SHP77 treated with DMSO at 0.1 percent for 48 hours (cell line): ENCODE results near the gene KRT39.

Source experiments
- DNase-seq: peaks from one replicate; lab custom pipeline; 2025; lab: John Stamatoyannopoulos, UW

The KRT39 gene

GRCh38 chr17:40980117-40980516 is 13.4 kb upstream of the KRT39 start:
- DNase-seq, result no peak

DNA sequence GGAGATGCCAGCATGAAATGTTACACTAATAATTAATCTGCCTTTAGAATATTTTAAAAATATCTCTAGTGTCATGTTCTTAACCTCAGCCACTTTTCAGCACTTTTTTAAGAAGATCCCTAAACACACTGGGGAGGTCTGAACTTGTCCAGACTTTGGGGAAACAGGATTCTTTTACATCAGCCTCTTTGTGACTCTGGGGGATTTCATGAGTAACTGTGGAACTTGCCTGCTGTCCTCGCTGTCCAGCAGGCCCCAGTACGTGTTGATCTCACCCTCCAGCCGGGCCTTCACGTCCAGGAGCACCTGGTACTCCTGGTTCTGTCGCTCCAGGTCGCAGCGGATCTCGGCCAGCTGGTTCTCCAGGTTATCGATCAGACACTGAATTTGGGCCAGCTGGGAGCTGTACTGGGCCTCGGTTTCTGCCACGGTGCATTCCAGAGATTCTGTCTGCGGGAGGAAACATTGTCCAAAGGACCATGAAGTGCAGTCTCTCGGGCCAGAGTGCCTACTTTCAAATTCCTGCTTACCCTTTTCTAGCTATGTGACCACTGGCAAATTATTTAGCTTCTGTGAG is 11.9 kb upstream of the KRT39 start:
- DNase-seq, result no peak

DNA sequence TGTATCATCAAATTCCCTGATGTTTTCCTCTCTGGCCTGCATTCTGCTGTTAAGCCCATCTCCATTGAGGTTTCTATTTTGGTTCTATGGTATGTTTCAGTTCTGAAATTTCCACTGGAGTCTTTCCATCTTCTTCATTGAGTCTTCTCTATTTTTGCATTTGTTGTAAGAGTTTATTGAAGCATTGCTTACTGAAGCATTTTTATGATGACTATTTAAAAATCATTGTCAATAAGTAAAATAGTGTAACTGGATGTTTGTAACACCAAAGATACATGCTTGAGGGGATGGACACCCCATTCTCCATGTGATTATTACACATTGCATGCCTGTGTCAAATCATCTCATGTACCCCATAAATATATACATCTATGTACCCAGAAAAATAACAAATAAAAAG is 8.8 kb upstream of the KRT39 start:
- no peak for DNase-seq

DNA sequence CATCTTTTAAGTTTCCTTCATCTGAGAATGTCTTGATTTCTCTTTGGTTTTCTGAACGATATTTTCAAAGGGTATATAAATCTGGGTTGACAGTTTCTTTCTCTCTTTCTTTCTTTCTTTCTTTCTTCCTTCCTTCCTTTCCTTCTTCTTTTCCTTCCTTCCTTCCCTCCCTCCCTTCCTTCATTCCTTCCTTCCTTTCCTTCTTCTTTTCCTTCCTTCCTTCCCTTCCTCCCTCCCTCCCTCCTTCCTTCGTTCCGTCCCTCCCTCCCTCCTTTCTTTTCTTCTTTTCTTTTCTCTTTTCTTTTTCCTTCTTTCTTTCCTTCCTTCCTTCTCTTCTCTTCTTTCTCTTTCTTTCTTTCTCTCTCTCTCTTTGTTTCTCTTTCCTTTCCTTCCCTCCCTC is 7.6 kb upstream of the KRT39 start:
- DNase-seq, result no peak

DNA sequence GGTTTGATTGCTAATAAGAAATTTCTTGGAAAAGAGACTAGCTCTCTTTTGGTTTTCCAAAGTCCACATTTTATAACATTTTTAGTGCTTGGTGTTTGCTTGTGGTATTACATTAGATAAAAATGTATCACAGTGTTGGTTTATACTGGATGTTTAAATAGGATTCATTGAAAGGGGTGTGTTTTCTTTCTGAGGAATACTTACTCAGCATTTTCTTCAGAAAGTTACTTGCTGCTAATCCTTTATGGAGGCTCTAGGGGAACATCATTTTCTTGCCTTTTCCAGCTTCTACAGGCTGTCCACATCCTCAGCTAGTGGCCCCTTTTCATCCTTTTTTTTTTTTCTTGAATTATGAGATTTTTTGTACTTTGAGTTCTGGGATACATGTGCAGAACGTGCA is 834 bp upstream of the KRT39 start:
- DNase-seq, result no peak

DNA sequence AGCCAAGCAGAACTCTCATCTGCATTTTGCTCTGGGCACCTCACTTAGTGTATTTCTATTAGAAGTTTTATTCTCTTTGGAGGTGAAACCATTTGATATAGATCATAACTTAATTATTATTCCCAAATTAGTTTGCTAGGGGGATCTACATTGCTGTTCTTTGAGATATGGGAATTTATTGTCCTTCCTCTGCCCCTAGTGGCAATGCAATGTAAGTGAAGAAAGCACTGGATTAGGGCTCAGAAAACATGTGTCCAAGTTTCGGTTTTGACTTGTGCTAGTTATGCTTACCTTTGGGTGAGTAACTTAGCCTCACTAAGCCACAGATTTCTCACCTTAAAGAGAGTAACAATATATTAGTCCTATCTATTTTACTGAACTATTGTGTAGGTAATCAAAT is 2.9 kb downstream of the KRT39 start:
- no peak for DNase-seq

GRCh38 chr17:40962059-40962561 is 4.6 kb downstream of the KRT39 start:
- no peak for DNase-seq

- DNase-seq, result no peak
These were observed 5.2 kb downstream of the KRT39 start for GRCh38 chr17:40961591-40961990.

GRCh38 chr17:40960144-40960543 is 6.6 kb downstream of the KRT39 start:
- no peak for DNase-seq

- no peak for DNase-seq
These were observed 8.4 kb downstream of the KRT39 start for GRCh38 chr17:40958086-40958953.

DNA sequence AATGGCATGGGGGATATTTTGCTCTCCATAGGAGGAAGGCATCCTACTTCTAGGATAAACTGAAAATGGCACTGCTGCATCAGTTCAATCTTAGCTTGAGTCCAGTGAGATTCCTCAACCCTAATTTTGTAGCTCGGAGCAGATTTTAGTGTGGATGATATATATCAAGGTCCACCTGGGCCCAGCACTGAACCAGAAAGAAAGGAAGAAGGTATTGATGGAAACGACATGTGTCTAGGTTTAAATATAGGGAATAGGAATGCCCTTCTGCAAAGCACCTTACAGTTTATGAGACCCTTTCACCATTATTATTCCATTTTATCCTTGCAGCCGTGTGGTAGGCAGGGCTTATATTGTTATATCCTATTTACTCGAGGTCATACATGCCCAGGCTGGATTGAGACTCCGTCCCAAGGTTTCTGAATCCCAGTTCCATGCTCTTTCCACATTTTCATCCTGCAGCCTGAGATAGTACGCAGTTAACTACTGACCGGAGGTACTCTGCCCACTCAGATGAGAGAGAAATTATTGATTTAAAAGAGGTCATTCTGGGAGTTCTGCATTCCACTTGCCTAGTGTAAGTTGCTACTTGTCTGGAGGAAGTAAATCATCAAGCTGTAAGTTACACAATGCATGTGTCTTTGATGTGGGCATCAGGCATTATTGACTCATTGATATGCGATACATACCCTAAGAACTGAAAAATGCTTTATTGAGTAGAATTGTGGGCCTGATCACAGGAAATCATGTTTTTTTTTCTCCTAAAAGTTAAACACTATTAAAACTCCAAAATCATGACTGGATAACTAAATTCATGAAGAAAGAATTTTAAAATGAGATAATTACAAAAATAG is 10.1 kb downstream of the KRT39 start:
- DNase-seq, result no peak

- no peak for DNase-seq
These were observed 12.9 kb downstream of the KRT39 start for GRCh38 chr17:40953881-40954280.

DNA sequence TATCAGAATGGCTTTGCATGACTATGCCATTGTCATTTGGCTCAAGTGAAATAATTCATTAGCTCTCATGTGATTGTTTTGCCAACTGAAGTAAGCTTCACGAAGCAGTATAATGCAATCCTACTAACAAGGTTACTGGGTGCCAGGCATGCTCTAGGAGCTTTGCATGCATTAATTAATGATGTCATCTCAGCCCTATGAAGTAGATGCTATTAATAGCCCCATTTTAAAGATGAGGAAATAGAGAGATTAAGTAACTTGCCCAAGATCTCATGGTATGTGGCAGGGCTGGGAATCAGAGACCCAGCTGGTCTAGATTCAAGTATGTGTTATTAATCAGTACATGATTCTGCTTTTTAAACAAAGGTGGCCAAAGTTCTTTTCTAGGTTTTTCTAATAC is 14.1 kb downstream of the KRT39 start:
- DNase-seq, result no peak

DNA sequence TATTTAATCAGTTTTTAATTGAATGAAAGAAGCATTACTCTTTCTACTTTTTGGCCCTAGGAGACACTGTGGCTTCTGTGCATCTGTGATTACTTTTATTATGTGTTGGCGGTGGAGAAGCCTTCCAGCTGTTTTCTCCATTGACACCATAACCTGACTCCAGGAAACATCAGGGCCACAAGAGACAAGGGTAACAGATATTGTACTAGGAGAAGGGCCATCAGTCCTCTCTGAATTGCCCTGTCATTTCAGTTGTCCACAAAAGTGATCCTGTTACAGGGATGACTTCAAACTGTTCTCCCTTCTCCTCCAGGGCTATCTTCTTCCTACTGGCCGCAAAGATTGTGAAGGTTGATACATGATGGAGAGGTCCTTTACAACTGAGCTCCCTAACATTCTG is 14.6 kb downstream of the KRT39 start:
- DNase-seq, result no peak

DNA sequence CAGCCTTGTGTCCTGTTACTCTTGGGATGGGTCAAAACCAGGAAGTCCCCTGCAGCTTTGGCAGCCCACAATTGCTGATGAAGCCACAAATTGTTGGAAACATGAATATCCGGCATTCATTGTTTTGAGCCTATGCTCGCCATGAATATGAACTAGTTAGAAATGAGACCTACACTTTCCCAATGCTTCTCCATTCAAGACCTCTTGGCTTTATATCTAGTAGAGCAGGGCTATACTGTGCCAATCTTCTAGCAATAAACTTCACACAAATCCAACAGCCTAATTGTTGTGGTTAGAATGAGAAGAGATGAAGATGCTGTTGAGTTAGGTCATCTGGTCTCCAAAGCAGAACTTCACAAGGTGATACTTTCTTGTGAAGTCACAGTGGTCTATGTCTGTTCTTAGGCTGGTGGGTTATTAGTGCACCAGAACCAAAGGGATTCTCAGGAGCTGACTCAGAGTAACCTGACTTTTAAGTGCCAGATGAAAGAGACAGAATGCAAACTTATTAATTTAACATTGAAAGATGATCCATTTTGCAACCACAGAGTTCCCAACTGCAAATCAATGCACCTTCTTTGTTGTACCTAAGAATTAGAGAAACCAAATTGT is 15.6 kb downstream of the KRT39 start:
- DNase-seq, result no peak

DNA sequence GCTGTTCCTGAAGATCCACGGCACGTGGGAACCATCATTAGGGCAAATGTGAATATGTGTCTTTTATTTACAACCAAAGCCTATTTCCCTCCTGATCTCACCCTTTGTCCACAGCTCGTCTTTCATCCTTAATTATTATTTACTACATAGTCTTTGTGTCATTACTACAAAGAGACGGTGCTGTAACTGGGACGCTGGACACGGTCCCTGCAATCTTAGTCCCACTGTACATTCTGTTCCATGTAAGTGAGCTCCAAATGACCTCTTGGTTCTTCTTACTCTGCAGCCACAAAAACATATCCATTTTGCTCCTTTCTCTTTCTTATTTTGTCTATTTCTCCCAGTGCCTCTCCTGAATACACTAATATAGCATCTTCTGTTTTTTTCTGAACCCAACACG is 16.6 kb downstream of the KRT39 start:
- DNase-seq, result no peak

GRCh38 chr17:40949418-40949817 is 17.3 kb downstream of the KRT39 start:
- no peak for DNase-seq

DNA sequence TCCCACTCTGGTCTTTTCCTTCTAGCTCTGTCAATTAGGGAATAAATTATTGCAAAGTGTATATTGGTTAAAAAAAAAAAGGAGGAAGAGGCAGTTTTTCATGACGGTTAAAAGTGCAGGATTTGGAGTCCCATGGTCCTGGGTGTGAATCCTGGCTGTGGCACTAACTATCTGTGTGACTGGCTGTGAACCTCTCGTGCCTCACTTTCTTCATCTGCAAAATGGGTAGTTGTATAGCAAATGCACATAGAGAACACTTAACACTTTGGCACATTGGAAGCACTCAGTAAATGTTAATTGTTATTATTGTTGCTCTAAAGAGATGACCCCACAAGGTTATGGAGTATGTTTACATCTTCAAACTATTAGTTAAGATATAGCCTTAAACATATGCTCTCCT is 18.8 kb downstream of the KRT39 start:
- no peak for DNase-seq

GRCh38 chr17:40945414-40945813 is 21.3 kb downstream of the KRT39 start:
- no peak for DNase-seq

- DNase-seq, result no peak
These were observed 22.2 kb downstream of the KRT39 start for GRCh38 chr17:40944531-40944930.

DNA sequence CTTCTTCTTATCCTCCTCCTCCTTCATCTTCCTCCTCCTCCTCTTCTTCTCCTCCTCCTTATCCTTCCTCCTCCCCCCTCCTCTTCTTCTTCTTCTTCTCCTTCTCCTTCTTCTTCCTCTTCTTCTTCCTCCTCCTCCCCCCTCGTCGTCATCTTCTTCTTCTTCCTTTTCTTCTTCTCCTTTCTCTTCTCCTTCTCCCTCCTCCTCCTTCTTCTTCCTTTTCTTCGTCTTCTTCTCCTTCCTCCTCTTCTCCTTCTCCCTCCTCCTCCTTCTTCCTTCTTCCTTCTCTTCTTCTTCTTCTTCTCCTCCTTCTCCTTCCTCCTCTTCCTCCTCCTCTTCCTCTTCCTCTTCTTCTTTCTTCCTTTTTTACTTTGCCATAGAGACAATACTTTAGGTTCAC is 24.2 kb downstream of the KRT39 start:
- DNase-seq, result no peak

DNA sequence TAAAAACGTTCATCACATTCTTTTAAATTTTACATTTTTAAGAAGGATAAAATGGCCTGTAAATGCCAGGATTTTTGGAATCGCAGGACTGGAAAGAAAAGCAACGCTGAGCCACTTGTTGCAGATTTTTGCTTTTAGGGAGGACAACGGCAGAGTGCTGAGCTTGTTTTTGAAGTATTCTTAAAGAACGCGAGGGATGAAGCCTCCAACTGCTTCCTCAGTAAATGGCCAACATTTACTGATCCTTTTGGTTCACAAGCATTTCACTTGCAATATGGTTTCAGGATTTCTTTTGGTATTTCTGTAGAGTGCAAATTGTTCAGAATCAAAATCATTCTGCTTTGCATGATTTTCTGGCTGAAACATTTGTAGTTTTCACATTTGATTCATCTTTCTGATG is 26.5 kb downstream of the KRT39 start:
- DNase-seq, result no peak
